Fibroblast of upper back skin (primary cell): Measurements from ENCODE around the gene PRR19.
"Not testable (repeated sequence)": the region's sequence is repeated elsewhere in the genome, so short reads cannot be mapped to it uniquely, and the experiment has no call there.

ENCODE experiments used
- DNase-seq: peaks from one replicate; pipeline ENCODE4 v3.0.0-alpha.2; 2013

The PRR19 gene

DNA sequence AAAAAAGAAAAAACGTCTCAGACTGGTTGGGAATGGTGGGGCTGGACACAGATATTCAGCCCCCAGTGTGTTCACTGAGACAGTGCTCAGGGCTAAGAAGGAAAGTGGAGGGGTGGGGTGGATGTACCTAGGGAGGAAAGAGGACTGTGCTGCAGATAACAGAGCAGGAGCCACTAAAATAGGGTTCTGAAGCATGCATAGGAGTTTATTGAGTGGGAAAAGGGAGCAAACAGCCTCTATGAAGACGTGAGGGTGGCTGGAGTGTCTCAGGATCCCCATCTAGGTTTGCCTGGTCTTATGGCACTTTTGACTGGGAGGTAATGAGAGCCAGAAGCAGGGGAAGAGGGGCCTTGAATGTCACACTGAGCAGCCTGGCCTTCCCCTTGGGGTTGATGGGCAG lies 26.9 kb downstream of the PRR19 start:
- no peak for DNase-seq

DNA sequence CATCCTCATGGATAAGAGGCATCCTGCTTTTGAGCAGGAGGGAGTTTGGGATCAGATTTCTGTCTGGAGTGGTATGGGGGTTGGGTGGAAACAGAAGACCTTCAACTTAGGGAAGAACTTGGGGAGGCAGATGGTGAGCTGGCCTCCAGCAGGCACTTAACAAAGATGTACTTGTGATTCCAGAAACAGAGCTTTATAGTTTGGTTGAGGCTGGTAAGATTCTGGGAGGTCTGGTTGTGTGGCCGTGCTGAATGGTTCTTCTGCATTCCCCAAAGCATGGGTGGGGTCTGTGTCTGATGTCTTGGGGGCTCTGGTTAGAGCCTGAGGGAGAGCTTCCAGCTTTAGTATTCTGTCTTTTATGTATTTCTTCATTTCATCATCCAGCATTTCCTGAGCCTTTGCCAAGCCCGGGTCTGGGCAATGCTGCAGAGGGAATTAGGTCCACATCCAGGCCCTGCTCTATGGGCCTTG lies 28.3 kb downstream of the PRR19 start:
- peak; percentile 80 for DNase-seq

DNA sequence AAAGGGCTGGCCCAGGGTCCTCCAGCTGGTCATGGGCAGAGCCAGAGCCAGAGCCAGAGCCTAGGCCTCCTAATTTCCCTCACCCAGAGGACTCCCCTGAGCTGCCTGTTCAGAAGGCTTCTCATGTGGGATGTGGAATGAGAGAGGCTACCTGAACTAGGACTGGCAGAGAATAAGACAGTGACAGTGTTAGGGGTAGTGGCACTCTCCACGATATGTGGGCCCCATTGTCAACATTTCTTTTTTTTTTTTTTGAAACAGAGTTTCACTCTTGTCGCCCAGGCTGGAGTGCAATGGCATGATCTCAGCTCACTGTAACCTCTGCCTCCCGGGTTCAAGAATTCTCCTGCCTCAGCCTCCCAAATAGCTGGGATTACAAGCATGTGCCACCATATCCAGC lies 29.4 kb downstream of the PRR19 start:
- DNase-seq, result not testable (repeated sequence)

DNA sequence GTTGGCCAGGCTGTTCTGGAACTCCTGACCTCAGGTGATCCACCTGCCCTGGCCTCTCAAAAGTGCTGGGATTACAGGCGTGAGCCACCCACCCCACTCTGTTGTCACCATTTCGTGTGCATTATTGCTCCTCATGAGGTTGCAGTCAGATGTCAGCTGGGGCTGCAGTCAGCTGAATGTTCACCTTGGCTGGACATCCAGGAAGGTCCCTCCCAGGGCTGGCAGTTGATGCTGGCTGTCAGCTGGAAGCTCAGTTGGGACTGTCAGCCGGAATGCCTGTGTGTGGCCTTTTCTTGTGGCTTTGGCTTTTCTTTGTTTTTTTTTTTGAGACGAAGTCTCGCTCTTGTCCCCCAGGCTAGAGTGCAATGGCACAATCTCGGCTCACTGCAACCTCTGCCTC lies 30.1 kb downstream of the PRR19 start:
- DNase-seq, result no peak

DNA sequence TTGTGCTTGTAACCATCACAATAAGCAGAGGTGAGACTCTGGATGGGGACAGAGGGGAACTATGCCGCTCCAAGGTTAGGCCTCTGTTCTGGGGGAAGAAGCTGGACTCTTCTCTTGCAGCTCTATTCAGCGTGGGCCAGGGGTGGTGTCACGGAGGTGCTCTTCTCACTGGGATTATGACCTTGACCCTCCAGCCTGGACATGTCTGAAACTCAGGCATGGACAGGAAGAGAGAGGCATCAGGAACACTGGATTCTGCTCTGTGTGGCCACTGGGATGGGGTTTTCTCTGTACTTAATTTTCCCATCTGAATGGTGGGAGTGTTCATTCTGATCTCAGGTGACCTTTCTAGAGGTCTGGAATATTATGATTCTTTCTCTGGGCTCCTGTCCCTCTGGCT lies 31.1 kb downstream of the PRR19 start:
- DNase-seq, result no peak

DNA sequence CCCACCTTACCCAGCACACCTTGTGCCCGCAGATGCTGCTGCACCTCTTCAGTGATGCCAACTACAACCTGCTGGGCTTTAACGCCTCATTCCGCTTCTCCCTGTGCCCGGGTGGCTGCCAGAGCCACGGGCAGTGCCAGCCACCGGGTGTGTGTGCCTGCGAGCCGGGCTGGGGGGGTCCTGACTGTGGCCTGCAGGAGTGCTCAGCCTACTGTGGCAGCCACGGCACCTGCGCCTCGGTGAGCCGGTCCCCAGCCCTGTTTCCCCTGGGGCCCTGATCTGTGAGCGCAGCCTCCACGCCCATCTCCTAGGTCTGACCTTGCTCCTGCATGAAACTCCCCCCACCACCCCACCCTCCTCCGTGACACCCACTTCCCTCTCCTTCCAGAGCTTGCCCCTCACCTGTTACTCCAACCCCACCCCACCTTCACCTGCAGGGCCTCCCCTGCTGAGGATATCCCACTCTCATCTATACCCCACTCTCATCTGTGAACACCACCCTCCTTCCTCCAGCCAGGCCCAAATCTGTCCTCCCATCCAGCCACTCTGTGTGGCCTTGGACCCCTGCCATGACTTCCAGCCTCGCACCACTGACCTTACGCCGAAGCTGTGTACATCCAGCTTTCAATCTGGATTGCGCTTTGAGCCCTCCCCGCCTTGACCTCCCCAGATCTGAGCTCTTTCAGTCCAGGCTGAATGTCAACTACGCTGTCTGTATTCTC lies 32.2 kb downstream of the PRR19 start:
- no peak for DNase-seq

DNA sequence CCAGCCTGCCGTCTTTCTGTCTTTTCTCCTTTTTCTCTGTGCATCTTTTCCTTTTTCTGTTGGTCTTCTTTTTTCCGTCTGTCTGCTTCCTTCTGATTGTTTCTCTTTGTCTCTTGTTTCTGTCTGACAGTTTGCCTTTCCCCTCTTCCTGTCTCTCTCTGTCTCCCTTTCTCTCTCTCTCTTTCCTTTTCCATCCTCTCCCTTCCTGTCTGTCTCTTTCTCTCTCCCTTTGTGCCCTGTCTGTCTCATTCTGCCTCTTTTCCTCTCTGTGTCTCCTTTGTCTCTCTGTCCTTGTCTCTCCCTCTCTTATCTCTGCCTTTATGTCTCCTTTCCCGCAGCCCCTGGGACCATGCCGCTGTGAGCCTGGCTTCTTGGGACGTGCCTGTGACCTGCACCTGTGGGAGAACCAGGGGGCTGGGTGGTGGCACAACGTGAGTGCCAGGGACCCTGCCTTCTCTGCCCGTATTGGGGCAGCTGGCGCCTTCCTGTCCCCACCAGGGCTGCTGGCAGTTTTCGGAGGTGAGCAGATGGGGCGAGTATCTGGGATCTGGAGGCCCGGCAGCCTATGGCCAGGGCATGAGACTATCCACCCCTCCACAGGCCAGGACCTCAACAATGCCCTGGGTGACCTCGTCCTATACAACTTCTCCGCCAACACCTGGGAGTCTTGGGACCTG lies 32.9 kb downstream of the PRR19 start:
- DNase-seq, result no peak

DNA sequence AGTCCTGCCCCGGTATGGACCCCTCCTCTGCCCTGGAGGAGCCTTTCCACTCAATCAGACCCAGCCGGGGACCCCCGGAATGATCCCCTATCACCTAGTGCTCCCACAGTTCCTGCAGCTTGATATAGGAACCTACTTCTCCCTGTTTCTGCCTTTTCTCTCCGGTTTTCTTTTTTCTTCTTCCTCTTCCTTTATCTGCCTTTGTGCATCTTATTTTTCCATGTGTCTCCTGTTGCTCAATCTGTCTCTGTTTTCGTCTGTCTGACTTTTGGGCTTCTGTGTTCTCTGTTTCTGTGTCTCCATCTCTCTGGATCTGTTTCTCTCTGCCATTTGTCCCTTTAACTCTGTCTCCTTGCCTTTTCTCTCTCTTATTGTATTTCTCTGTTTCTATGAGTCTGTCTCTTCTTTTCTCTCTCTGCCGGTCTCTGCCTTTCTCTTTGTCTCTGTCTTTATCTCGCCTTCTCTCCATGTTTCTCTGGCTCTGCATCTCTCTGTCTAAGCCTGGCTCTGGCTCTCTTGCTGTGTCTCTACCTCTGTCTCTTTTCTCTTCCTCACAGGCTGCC lies 33.5 kb downstream of the PRR19 start:
- no peak for DNase-seq

DNA sequence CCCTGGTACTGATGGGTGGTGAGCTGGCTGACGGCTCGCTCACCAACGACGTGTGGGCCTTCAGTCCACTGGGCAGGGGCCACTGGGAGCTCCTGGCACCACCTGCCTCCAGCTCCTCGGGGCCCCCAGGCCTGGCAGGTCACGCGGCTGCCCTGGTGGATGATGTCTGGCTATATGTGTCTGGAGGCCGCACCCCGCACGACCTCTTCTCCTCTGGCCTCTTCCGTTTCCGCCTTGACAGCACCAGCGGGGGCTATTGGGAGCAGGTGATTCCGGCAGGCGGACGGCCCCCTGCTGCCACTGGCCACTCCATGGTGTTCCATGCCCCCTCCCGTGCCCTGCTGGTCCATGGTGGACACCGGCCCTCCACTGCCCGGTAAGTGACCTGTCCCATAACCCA lies 34.0 kb downstream of the PRR19 start:
- no peak for DNase-seq

DNA sequence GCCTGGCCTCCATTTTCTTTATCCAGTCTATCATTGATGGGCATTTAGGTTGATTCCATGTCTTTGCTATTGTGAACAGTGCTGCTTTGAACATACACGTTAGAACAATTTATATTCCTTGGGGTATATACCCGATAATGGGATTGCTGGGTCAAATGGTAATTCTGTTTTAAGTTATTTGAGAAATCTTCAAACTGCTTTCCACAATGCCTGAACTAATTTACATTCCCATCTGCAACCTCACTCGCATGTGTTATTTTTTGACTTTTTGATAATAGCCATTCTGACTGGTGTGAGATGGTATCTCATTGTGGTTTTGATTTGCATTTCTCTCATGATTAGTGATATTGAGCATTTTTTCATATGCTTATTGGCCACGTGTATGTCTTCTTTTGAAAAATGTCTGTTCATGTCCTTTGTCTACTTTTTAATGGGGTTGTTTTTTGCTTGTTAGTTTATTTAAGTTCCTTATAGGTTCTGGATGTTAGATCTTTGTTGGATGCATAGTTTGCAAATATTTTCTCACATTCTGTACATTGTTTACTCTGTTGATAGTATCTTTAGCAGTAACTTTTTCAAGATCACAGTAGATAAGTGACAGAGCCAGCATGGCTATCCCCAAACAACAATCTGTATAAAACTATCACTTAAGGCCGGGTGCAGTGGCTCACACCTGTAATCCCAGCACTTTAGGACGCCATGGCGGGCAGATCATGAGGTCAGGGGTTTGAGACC lies 37.4 kb downstream of the PRR19 start:
- DNase-seq, result not testable (repeated sequence)

DNA sequence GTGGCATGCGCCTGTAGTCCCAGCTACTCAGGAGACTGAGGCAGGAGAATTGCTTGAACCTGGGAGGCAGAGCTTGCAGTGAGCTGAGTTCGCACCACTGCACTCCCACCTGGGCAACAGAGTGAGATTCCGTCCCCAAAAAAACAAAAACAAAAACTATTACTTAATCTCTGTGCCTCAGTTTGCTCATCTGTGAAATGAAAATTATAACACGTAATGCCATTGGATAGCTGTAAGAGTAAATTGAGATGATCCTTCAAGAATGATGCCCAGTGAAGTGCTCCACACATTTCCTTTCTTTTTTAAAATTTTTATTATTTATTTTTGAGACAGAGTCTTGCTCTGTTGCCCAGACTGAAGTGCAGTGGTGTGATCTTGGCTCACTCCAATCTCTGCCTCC lies 38.0 kb downstream of the PRR19 start:
- not testable (repeated sequence) for DNase-seq

DNA sequence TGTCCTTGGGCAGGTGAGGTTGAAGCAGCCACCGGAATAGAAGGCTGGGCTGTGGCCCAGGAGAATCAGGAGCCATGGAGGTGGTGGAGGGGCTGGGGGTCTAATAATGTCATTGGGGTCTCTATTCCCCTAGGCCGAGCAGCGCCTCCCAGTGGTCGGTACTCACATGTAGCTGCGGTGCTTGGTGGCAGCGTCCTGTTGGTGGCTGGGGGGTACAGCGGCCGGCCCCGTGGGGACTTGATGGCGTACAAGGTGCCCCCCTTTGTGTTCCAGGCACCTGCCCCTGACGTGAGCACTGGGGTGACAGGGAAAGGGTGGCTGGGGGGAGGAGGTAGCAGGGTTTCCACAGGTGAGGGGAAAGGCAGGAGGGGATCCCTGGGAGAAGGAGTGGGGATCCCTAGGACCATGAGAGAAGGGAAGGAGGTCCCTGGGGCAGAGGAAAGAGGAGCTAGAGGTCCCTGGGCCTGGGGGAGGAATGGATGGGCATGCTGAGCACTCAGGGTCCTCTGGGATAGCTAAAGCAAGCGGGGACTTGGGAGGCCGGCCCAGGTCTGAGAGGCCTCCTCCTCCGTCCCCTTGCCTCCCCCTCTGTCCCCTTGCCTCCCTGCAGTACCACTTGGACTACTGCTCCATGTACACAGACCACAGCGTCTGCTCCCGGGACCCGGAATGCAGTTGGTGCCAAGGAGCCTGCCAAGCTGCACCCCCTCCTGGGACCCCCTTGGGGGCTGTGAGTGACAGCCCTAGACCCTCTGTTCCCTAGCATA lies 41.6 kb downstream of the PRR19 start:
- no peak for DNase-seq

DNA sequence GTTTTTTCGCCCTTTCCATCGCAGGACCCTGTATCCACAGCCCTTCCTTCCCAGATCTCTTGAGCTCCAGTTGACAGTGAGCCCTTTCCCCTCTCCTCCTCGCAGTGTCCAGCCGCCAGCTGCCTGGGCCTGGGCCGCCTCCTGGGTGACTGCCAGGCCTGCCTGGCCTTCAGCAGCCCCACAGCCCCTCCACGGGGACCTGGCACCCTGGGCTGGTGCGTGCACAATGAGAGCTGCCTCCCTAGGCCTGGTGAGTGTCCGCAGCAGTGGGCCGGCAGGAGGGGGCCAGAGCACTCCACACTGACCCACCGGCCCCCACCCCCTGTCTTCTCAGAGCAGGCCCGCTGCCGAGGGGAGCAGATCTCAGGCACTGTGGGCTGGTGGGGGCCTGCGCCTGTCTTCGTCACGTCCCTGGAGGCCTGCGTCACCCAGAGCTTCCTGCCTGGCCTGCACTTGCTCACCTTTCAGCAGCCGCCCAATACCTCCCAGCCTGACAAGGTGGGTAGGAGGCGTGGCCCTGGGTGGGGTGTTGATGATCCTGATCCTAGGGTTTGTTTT lies 42.5 kb downstream of the PRR19 start:
- no peak for DNase-seq

DNA sequence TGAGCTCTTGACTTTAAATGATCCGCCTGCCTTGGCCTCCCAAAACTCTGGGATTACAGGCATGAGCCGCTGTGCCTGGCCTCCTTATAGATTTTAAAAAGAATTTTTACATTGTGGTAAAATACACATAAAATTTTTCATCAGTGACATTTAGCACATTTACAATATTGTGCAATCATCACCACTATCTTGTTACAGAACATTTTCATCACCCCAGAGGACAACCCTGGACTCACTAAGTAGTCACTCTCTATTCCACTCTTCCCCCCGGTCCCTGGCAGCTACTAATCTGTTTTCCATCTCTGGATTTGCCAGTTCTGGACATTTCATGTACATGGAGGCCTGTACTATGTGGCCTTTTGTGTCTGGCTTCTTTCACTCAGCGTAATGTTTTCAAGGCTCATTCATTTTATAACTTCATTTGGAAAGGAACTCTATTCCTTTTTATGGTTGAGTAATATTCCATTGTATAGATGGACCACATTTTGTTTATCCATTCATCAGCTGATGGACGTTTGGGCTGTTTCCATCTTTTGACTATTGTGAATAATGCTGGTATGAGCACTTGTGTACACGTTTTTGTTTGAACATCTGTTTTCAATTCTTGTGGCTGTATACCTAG lies 43.4 kb downstream of the PRR19 start:
- DNase-seq, result peak; percentile 46

DNA sequence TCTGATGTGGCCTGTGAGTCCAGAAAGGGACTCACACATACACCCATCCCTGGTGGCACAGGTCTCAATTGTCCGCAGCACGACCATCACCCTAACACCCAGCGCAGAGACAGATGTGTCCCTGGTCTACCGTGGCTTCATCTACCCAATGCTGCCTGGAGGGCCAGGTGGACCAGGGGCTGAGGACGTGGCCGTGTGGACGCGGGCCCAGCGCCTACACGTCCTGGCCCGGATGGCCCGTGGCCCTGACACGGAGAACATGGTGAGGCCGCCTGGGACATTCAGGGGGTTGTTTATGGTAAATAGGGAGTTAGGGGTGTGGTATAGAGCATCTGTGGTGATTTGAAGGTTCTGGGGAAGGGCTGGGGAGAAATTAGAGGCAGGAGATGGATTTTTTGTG lies 46.3 kb downstream of the PRR19 start:
- DNase-seq, result no peak

DNA sequence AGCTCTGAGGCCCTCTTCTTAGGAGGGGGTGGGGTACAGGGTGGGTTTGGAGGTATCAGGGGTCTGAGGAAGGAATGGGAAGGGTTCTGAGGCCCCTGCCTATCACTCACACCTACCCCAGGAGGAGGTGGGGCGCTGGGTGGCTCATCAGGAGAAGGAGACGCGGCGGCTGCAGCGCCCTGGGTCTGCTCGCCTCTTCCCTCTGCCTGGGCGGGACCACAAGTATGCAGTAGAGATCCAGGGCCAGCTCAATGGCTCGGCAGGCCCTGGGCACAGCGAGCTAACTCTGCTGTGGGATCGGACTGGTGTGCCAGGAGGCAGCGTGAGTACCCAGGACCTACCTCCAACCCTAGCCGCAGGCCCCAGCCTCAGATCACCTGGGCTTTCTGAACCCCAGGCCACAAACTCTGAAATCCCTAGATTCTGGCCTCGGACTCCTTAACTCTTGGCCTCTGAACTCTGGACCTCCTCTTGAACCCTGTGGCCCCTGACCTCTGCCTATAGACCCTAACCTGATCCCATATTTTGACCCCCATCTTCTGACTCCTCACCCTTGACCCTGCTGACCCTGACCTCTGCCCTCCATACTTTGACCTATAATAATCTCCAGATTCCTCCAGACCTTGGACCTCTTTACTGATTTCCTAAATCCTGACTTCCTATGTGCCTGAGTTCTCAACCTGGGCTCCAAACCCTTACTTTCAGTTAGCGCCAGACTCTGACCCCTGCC lies 47.6 kb downstream of the PRR19 start:
- DNase-seq, result no peak

DNA sequence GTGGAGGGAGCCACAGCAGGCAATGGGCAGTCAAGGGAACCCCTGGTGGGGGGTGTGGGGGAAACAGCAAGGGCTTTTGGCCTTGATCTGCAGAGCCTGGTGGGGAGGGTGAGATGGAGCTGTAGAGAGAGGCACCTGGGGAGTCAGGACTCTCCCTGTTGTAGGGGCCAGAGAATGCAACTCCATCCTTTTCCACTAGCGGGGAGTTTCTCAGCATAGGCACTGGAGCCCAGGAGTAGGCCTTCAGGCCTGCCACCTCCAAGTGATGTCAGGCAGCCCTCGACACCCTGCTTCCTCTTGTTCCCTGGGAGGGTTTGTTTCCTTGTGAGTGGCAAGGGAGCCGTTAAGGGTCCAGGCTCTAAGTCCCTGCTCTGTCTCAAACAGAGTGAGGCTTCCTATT lies 48.5 kb downstream of the PRR19 start:
- no peak for DNase-seq

DNA sequence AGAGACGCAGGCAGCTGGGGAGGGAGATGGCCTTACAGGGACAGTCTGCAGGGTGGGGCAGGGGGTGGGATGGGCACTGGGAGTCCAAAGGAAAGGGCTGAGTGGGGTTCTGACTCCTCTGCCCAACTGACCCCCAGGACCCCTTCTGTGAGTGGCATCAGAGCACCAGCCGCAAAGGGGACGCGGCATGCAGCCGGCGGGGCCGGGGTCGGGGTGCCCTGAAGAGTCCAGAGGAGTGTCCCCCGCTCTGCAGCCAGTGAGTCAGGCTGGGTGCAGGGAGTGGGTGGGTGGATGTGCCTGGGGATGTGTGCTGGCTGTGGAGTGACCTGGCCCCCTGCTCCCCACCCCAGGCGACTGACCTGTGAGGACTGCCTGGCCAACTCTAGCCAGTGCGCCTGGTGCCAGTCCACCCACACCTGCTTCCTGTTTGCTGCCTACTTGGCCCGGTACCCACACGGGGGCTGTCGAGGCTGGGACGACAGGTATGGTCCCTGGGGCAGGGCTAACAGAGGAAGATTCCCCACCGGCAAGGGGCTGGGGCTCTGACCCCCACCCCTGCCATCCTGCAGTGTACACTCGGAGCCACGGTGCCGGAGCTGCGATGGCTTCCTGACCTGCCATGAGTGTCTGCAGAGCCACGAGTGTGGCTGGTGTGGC lies 49.3 kb downstream of the PRR19 start:
- no peak for DNase-seq

DNA sequence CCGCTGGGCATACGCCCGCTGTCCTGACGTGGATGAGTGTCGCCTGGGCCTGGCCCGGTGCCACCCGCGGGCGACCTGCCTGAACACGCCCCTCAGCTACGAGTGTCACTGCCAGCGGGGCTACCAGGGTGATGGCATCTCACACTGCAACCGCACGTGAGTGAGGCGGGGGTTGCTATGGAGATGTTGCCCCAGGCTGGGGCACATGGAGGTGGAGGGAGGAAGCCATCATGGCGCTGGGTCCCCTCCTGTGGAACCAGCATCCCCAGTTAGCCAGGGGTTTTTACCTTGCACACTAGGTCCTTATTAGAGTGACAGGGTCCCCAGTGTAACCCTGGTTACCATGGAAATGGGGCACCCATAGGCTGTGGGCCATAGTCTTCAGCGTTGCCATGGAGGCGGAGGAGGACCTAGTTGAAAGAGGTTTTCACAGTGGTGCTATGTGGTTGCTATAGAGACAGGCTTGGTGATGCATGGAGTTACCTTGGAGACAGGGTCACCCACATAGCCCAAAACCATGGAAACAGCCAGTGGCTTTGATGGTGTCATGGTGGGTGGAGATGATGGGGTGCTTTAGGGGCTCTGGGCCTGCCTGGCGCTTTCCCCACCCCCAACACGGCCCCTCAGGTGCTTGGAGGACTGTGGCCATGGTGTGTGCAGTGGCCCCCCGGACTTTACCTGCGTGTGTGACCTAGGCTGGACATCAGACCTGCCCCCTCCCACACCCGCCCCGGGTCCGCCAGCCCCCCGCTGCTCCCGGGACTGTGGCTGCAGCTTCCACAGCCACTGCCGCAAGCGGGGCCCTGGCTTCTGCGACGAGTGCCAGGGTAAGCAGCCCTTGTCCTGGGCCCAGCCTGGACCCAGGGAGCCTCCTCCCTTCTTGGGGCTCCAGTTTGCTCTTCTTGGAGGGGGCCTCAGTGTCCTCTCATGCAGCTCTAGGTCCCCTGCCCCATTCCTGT lies 50.6 kb downstream of the PRR19 start:
- DNase-seq, result no peak
